GM19455 (cell line): ENCODE results near the gene LRP2.
A peak's percentile ranks its signal among the peaks of the same experiment; 100 is the strongest.

Experiments used
- ATAC-seq: cut with Tn5 transposase; IDR thresholded peaks from one replicate; pipeline ENCODE4 v1.9.1; 2021; ENCODE audit not compliant: unreplicated experiment

The LRP2 gene

DNA sequence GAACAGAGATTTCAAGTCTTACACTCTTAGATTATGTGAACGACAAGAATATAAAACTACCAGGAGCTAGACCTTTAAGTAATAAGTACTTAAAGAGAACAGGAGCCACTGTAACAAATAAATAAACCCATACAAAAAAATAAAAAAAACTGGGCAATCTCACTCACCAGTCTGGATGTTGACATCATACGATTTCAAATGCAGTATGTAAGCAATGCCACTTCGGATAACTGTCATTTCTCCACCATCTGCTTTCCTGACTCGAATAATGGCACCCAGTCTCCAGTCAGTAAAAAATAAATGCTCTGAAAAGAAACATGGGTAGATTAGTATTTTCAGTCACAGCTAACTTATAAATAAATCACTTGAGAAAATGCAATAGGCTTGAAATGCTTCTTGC is 115.1 kb downstream of the LRP2 start:
- no peak for ATAC-seq

DNA sequence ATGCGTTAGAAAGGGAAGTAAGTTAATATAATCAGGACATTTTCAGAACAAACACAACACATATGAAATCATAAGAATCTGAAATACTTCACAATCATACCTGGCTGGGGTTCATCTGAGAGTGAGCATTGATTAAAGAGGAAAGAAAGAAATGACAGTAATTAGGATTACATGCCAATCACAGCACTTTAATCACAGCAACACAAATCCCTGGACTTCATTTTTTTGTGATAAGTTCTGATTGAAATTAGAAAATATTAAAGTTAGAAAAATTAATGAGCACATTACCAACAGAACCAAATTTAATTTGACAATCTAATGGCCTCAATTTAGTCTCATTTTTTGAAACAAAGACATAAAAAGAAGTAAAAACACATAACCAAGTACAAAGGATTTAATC is 121.9 kb downstream of the LRP2 start:
- ATAC-seq = no peak

DNA sequence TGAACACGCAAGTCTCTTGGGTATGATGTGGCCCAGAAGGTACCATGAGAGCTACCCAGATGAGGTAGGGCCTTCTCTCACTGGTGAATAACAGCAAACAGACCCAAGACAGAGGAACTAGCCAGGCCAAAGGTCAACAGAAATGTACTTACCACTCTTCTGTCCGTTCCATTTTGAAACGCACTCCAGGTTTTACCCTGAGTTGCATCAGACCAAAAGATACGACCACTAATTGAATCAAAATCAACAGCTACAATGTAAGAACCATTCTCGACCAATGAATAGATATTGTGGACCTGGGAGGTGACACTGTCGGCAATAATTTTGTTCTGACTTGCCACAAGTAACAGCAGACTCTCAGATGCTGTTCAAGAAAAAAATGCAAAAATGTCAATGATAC is 124.4 kb downstream of the LRP2 start:
- ATAC-seq = no peak

DNA sequence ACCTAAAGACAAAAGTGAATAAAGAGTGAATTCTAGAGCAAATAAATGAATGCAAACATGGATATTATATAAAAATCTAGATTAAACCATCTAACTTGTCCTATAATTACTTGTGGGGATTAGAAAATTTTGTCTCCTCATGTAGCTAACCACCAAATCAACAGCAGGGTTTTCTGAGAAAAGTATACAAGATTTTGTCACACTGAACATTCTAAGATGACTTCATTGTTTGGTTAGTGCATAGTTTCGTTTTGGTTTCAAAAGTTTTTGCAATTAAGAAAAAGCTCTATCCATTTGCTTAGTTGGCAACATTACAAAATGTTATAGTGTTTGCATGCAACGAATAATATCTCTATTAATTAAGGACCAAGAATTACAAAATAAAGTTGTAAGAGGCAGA is 125.0 kb downstream of the LRP2 start:
- no peak for ATAC-seq

DNA sequence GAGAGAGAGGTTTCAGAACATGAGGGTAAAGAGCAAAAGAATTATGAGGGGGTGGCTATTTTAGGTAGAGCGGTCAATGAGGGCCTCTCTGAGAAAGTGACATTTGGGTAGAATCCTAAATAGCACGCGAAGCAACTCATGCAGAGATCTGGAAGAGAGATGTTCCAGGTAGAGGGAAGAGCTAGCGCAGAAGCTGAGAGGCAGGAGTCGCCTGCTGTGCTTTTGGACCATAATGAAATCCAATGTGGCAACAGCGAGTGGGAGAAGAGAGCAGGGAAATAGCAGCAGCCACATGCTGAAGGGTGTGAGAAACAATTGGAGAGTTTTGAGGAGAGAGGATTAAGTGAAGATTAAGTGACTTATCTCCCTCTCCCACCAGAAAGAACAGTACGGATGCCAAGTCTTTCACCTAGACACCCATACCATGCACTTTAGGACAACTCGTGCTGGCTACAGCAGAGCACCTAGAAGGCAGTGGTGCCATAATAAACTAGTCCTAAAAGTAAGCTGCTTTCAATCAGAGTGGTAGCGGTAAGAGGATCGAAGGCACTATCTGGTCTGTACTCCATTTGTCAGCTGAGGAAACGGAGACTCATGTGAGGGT is 129.7 kb downstream of the LRP2 start:
- ATAC-seq = no peak

DNA sequence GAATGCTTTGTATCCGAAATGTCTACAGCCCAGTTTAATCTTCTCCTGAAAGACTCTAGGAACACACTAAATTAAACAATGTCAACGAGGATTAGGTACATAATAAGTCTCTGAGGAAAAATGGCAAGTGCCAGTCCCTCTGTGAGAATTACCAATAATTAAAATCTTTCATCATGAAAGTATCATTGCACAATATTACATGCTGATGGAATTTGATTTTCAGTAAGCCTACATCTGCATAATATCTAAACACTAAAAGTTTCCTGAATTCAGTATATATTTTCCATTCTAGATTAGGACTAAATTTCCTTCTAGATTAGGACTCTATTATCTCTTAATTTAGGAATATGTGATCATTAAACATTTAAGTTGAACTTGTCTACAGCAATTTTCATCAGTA is 132.1 kb downstream of the LRP2 start:
- no peak for ATAC-seq

DNA sequence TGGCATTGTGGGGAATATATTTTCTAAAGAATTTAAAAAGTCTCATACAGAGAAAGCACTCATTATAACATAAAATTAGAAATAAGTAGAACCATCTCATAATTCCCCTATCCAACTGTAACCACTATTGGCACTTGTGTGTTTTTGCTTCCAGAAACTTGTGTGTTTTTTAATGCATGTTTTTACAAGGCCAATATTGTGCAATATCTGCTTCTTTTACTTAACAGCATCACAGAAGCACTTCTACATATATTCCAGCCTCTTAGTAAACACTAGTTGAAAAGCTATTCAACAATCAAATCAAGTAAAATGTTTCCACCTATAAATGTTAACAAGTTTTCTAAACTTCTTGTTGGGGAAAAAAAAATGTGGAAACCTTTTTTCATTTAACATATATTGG is 132.7 kb downstream of the LRP2 start:
- no peak for ATAC-seq

DNA sequence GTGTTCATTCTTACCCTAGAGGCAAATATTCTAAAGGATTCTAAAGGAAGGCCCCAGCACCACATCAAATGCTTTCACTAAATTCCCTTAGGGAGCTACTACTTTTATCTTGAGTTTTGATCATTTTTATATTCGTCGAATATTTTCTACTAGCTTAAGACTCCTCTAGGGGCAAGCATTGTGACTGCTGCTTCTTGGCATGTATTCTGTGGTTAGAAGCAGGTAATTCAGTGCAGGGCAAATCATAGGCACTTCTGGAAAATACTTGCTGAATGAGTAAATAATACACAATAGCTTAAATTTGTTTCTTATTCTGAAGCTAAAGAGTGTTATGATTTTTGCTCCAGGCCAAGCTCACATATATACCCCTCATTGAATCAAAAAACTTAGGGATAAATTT is 136.4 kb downstream of the LRP2 start:
- no peak for ATAC-seq

DNA sequence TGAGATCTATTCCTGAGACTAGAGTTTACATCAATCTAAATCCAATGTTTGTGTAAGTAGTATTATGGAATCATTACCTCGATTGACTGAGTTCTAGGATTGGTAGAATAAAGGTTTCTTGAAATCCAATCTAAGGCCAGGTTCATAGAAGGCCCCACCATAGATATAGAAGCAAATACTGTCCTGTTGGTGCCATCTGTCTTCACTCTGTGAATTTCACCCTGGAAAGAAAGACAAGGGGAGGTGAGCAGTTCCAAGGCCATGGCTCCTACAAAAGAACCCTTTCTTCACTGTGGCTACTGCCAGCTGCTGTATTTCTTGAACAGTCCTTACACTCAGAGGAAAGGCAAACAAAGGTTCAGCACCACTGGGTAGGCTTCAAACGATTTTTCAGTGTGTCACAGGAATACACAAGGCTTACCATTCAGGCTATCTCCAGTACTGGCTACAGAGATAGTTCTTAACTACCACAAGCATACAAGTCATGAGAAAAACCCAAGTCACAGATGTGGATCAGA is 137.0 kb downstream of the LRP2 start:
- ATAC-seq = no peak

DNA sequence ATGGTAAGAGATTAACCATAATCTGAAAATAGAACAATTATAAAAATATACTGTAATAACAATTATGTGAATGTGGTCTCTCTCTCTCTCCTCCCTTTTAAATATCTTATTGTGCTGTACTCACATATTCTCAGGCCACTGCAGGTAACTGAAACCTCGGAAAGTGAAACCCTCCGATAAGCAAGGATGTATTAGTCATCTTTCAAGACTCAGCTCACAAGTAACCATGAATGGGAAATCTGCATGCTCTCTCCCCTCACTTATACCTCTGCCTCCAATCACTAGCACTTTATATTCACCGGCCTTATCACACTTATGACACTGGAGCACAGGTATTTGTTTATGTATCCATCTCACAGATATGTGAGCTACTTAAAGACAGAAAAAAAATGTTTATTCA is 139.7 kb downstream of the LRP2 start:
- peak; percentile 79 for ATAC-seq

DNA sequence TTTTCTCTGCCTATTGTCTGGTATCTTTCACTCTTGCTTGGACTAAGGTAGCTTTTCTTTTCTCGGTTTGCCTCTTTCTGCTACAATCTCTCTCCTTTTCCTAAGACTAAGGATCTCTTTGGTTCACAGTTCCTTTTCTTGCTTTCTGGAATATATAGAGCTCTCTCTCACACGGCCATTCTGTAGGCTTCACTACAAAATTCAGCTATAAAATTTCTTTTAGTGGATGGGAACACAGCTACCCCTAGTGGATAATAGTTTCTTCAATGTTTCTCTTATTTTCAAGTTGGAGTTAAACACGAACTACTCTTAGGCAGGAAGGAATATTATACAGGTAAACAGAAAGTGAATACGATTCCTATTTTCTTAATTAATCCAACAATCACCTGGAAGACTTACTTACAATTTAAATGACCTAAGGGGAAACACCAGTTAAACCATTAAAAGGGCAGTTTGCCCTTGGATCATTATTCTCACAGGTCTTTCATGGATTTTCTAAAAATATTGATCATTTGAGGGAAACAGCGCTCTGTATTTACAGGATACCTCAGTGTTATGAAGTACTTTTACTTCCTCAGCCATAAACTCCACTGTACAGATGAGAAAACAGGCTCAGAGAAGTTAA is 140.5 kb downstream of the LRP2 start:
- no peak for ATAC-seq

DNA sequence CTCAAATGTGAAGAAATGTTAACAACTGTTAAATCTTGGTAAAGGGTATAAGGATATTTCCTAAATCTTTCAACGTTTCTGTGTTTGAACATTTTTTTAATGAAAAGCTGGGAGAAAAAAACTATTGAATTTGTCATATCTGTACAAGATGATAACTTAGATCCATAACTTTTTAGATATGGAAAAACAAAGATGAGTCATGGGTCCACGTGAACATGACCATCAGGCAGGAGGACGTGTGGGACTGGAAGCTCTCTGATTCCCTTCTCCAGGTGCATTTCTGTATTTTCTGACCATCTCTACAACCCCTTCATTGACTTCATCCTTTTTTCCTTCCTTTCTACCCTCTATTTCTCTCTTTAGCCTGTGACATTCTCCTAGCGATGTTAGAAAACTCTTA is 151.4 kb downstream of the LRP2 start:
- ATAC-seq = no peak

DNA sequence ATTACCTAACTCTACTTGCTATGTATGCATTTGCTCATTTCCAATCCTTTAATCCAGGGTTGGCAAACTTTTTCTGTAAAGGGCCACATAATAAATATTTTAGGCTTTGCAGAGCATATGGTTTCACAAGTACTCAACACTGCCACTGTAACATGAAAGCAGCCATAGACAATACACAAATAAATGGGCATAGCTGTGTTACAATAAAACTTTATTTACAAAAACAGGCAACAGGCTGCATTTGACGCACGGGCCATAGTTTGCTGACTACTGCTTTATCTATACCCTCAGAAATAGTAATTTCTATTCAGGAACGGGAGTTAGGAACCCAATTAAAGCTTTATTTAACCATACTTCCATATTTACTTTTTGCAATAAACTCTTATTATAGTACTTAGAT is 154.3 kb downstream of the LRP2 start:
- no peak for ATAC-seq

DNA sequence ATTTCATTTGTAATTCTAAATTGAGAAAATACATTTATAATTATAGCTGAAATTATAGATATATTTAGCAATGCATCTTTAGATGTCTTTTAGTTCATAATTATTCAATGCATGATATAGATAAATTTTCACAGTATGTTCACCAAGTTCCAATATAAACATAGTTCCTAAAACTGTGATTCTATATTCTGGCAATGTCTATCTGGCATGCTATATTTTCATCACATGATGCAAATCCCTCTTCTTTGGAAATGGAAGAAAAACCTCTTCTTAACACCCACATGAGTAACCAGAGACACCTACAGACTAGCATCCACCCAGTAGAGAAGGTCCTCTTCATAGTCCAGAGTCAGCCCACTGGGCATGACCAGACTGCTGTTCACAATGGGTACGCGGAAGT is 157.2 kb downstream of the LRP2 start:
- ATAC-seq = no peak

DNA sequence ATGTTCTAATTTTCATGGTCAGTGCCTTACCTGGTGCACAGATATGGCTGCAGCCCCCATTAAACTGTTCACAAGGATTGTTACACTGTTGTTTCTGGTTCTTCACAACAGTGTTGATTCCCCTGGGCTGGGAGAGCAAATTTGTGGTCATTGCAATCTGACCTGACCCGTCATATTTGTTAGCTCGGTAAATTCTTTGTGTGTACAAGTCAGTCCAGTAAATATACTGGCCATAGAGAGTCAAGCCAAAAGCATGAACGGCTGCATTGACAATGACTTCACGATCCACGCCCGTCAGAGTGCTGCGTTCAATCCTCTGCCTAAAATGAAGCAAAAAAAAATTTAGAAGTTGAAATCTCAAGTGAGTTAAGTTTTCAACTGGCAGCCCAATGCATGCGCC is 158.4 kb downstream of the LRP2 start:
- no peak for ATAC-seq

DNA sequence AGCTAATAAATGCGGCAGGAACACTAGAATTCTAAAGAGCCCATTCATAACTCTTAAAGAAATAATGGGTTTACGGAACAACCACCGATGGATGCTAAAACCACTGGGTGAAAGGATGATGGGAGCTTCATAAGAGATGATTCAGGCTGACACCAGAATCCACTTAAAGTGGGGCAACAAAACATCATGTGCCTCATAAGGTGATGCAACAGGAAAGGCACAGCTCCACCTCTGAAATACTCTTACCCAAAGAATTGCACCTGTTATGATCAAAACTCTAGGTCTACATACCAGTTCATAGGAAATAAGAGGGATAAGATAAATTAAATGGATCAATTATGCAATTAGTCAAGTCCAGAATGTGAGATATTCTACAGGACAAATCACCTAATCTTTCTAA is 161.6 kb downstream of the LRP2 start:
- ATAC-seq = no peak

DNA sequence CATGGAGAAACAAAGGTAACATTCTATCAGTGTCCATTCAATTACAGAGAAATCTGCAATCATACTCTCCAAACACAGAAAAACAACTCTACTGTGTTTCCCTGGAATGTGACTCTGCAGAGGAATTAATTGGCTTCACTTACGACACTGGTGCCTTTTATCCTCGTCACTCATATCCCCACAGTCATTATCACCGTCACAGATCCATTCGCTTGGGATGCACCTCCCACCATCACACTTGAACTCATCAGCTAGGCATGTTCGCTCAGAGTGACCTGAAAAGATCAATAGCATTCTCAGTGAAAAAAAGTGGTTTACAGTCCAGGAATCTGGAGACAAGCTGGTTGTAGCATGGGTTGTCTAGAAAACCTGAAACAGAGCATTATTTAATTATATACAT is 168.7 kb downstream of the LRP2 start:
- ATAC-seq = no peak

DNA sequence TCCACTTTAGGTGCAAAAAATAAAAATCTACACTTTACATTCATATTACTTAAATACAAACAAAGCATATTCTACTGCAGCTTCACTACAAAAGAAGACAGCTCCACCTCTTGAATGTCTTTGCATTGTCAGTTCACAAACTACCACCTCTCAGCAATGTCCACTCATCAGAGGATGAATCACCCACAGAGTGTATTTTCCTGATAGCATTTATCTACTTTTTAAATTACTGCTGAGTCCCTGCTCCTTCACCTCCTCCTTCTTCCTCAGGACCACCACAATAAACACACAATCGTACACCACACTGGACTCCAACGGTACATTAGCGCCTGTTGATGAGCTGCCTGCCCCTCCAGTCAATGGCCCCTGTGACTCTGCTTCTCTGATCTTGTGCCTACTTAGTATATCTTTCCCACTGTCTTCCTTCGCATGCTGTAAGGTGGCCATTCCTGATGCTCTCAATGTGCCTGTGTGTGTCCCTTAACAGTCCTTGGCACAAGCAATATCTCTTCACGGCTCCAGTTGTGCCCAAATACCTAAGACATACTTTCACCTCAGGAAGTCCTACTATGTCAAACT is 172.0 kb downstream of the LRP2 start:
- no peak for ATAC-seq

DNA sequence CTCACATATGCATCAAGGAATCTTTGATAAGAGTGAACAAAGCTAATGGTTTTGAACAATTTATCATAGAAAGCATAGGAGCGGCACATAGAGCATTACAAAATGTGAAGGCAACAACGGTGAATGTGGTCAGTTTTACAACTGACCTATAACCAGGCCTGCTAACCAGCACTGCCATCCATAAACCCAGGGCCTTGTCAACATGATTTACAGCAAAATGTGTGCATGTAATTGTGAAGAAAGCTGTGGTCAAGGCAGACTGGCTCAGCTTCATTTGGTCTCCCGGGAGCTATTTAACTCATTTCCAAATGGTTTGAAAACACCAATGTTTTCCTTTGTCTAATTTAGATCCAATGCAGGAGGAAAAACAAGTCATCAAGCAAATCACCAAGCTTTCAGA is 173.2 kb downstream of the LRP2 start:
- no peak for ATAC-seq

DNA sequence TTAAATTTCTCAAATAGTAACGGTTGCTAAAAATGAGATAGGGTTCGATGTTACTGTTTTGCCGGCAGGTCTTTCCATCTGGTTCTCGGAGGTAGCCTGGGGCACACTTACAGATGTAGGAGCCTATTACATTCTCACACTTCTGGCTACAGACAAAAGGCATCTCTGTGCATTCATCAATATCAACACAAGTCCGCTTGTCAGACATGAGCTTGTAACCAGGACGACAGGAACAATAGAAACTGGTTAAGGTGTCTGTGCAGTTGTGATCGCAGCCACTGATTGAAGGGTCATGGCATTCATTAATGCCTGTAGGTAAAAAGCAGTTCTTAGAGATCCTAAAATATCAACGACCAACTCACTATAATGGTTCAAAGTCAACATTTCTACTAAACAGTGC is 176.6 kb downstream of the LRP2 start:
- ATAC-seq = no peak

DNA sequence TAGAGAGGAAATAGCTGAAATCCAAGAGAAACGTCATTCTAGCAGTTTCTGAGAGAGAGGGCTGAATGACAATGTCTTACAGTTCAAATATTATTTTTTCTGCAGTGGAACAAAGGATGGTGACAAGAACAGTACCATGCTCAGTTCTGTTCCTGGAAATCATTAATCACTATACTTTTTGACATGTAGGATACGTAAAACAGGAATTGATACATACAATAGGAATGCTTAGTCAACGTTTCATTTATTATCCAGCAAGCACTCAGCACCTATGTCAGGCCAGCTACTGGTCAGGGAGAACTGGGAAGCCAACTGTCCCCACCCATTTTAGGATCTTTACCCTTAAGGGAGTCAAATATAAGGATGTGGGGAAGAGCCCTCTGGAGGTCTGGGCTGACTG is 178.3 kb downstream of the LRP2 start:
- no peak for ATAC-seq

DNA sequence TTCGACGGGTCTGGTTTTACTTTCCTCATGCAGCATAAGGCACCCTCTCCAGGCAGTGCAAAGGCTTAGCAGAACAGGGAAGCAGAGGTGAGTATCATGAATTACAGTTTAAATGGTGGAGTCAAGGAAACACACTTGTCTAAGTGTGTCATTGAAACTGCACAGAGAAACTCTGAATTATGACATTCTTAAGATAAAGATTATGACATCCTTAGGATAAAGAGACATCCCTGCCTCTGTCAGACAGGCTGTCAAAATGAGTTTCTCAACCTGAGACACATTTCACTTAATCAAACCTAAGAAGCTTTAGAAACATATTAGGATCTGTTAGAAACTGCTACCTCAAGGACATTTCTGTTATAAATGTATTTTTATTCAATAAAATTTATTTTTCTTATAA is 179.8 kb downstream of the LRP2 start:
- no peak for ATAC-seq
